Endothelial cell of umbilical vein (primary cell): ENCODE data around the gene RALGPS1. TPM values are rescaled to one million over a fixed set of nuclear protein-coding genes. Genes with fewer than 3 reads are reported as not detected.

Experiments used
- BruUV-seq: library from RNA; stranded (reverse); fragments of 400-500 nt; replicated peaks from 2 replicates; lab custom pipeline; 2021; lab: Mats Ljungman, UMichigan
- CTCF ChIA-PET: fragments of 300-600, 350-600 bp; sonication (Branson Sonifier 250); formaldehyde crosslinking; loops from one replicate; lab custom pipeline; 2021; ENCODE audit warnings: antibody characterized with exemption, inconsistent platforms; lab: Charles Lee
- POLR2A ChIA-PET: fragments of 300-600, 350-600 bp; sonication (Branson Sonifier 250); formaldehyde crosslinking; loops from one replicate; lab custom pipeline; 2021; ENCODE audit warnings: antibody characterized with exemption, inconsistent platforms; lab: Charles Lee
- DNase-seq: peaks from one replicate; pipeline ENCODE4 v3.0.0-alpha.2; 2011; ENCODE audit warnings: low read depth, low spot score
- FAIRE-seq: peaks from 2 replicates; lab custom pipeline; 2011; peaks lifted over from hg19 to GRCh38; lab: Jason Lieb, UNC
- H2AFZ ChIP-seq: 2 replicates; pipeline ENCODE4 v1.6.0; 2012; ENCODE audit warnings: low read depth, low read length, control low read depth, inconsistent platforms
- H3K27ac ChIP-seq: 2 replicates; pipeline ENCODE4 v1.5.1; 2011; ENCODE audit warnings: low read depth, mild to moderate bottlenecking, control low read depth, low read length, moderate library complexity; ENCODE audit not compliant: insufficient read depth
- H3K27me3 ChIP-seq, 2 experiments: 2 replicates each; pipeline versions ENCODE4 v1.6.0 to v1.6.1; 2011; ENCODE audit warnings: low read length in 2 of 2, mixed read lengths in 1 of 2; ENCODE audit not compliant: control insufficient read depth in 2 of 2, insufficient read depth in 2 of 2
- H3K36me3 ChIP-seq, 2 experiments: 2 replicates in 1 of 2; 3 replicates in 1 of 2; pipeline ENCODE4 v1.5.1; 2011; ENCODE audit warnings: low read length in 2 of 2, mild to moderate bottlenecking in 1 of 2, moderate library complexity in 1 of 2; ENCODE audit not compliant: control insufficient read depth in 2 of 2, insufficient read depth in 2 of 2; ENCODE audit errors: extremely low read depth in 1 of 2
- H3K4me1 ChIP-seq: 3 replicates; pipeline ENCODE4 v1.5.1; 2011; ENCODE audit warnings: mild to moderate bottlenecking, low read length; ENCODE audit not compliant: control insufficient read depth, insufficient read depth; ENCODE audit errors: extremely low read depth
- H3K4me2 ChIP-seq: 2 replicates; pipeline ENCODE4 v1.6.1; 2011; ENCODE audit warnings: low read length, control low read depth, mixed read lengths; ENCODE audit not compliant: insufficient read depth
- H3K4me3 ChIP-seq, 3 experiments: fragments of 200-600 bp in 1 of 3; sonication (generic), shearing (Covaris generic) in 1 of 3; replicated peaks in 1 of 3; 2 replicates each; pipeline ENCODE4 v1.5.1; 2011 to 2016; ENCODE audit warnings: control low read depth in 3 of 3, low read length in 3 of 3, mild to moderate bottlenecking in 2 of 3, inconsistent platforms in 1 of 3, low read depth in 1 of 3, moderate library complexity in 1 of 3; ENCODE audit not compliant: insufficient read depth in 1 of 3
- H3K79me2 ChIP-seq: 2 replicates; pipeline ENCODE4 v1.6.0; 2012; ENCODE audit warnings: low read length, inconsistent platforms; ENCODE audit not compliant: control insufficient read depth, insufficient read depth
- H3K9ac ChIP-seq: replicated peaks from 2 replicates; pipeline ENCODE3; 2011; ENCODE audit warnings: low read length, control low read depth; ENCODE audit not compliant: insufficient read depth; ENCODE audit errors: extremely low read depth
- H3K9me1 ChIP-seq: replicated peaks from 3 replicates; pipeline ENCODE4 v1.6.0; 2011; ENCODE audit warnings: mild to moderate bottlenecking, low read length; ENCODE audit not compliant: control insufficient read depth, insufficient read depth; ENCODE audit errors: extremely low read depth
- H3K9me3 ChIP-seq: replicated peaks from 2 replicates; pipeline ENCODE4 v1.5.1; 2012; ENCODE audit warnings: low read length, inconsistent platforms; ENCODE audit not compliant: control insufficient read depth, insufficient read depth
- H4K20me1 ChIP-seq: replicated peaks from 2 replicates; pipeline ENCODE3; 2011; ENCODE audit warnings: mild to moderate bottlenecking, low read length; ENCODE audit not compliant: control insufficient read depth, insufficient read depth; ENCODE audit errors: extremely low read depth
- CTCF ChIP-seq, 2 donors: IDR thresholded peaks; 1 replicate in 1 of 2; 2 replicates in 1 of 2; pipeline ENCODE4 v1.5.1; 2011; ENCODE audit warnings: low read length in 2 of 2, mild to moderate bottlenecking in 2 of 2, moderate library complexity in 2 of 2, control low read depth in 1 of 2, inconsistent platforms in 1 of 2, low read depth in 1 of 2; ENCODE audit not compliant: insufficient read depth in 1 of 2; ENCODE audit errors: extremely low read depth in 1 of 2
- EZH2 ChIP-seq: IDR thresholded peaks from 2 replicates; pipeline ENCODE4 v1.6.1; 2012; ENCODE audit warnings: borderline replicate concordance, low read depth, mild to moderate bottlenecking, moderate library complexity, low read length, inconsistent platforms; ENCODE audit not compliant: severe bottlenecking
- FOS ChIP-seq: IDR thresholded peaks from 2 replicates; pipeline ENCODE4 v1.6.1; 2011; ENCODE audit warnings: mild to moderate bottlenecking, low read length, moderate library complexity, borderline replicate concordance; ENCODE audit not compliant: insufficient read depth
- GATA2 ChIP-seq: IDR thresholded peaks from 2 replicates; pipeline ENCODE4 v1.7.0; 2011; ENCODE audit warnings: low read depth, mild to moderate bottlenecking, moderate library complexity, mixed read lengths, low read length; ENCODE audit not compliant: insufficient read length, insufficient read depth
- JUN ChIP-seq: IDR thresholded peaks from 2 replicates; pipeline ENCODE4 v1.6.1; 2011; ENCODE audit warnings: borderline replicate concordance, low read depth; ENCODE audit not compliant: insufficient read length, insufficient read depth
- MAX ChIP-seq: IDR thresholded peaks from 2 replicates; pipeline ENCODE4 v1.6.1; 2011; ENCODE audit not compliant: insufficient read depth, insufficient read length
- MYC ChIP-seq: IDR thresholded peaks from one replicate; pipeline ENCODE4 v1.6.1; 2011; ENCODE audit warnings: mild to moderate bottlenecking, low read depth, low read length
- POLR2A ChIP-seq: IDR thresholded peaks from 2 replicates; pipeline ENCODE4 v1.6.1; 2012; ENCODE audit warnings: low read depth, mild to moderate bottlenecking, control low read depth, low read length
- POLR2AphosphoS5 ChIP-seq: IDR thresholded peaks from 2 replicates; pipeline ENCODE4 v1.6.1; 2012; ENCODE audit warnings: low read depth, mild to moderate bottlenecking, control low read depth, low read length, moderate library complexity; ENCODE audit not compliant: insufficient read depth
- dilution Hi-C: fragments of 300-500 bp; cut with MboI; formaldehyde crosslinking; loops from one replicate; pipeline ENCODE4 v1.15.0; 2019; ENCODE audit warnings: low sequenced_read_pairs; ENCODE audit not compliant: extremely low pct_ligation_motif_present
- intact Hi-C: fragments of 100-400 bp; cut with micrococcal nuclease; formaldehyde crosslinking; loops from one replicate; pipeline ENCODE4 v1.10.0; 2022
- polyA plus RNA-seq, 4 experiments: library from polyadenylated mRNA; depleted of rRNA in 3 of 4; stranded (reverse) in 3 of 4; unstranded in 1 of 4; fragments of >200 nt; gene quantifications; 2 replicates each; pipeline versions ENCODE4 v1.2.1 to v1.2.3, GENCODE V29; 2011 to 2012; ENCODE audit warnings: missing spikeins in 1 of 4
- total RNA-seq: library from RNA; stranded (reverse); gene quantifications from 2 replicates; pipeline ENCODE4 v1.2.3, GENCODE V29; 2021

Gene RALGPS1
- total and polyA plus RNA-seq, 2 donors (not counting 3 experiments of a cell fraction or from before 2014, with no cell fraction given), result 3.8 to 5.5 TPM

DNA sequence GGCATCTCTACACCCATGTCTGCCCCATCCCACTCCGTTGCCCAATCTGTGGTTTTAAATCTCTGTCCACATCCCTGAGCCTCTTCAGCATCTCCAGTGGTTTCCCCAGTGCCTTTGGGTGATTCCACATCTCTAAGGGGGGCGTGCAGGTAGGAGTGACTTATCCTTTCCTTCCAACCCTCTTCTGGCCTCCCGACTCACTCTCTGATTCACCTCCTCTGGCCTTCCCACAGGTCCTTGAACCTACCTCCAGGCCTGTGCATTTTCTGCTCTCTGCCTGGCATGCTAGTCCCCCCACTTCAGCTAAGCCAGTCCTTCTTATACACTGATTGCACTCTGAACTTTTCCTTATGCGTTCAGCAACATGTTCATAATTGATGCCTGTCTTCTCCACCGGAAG is 99.0 kb downstream of the RALGPS1 start:
- no peak overlapping the region for H3K4me3 ChIP-seq
- H3K9me1 ChIP-seq, result no peaks in the 10 kb centered on the region
- no peaks in the 10 kb centered on the region for H3K4me1 ChIP-seq
- no peak overlapping the region for H2AFZ ChIP-seq
- DNase-seq (no peak), FAIRE-seq (no peak)
- CTCF ChIA-PET, result no interaction called here
- peaks cover 0 to 5% of the 10 kb centered on the region in 2 experiments for H3K27me3 ChIP-seq
- no peak overlapping the region for H3K9ac ChIP-seq
- dilution Hi-C loops (no loop called here), intact Hi-C loops (no loop called here)
- H4K20me1 ChIP-seq, result no peaks in the 10 kb centered on the region
- POLR2A ChIA-PET, result no interaction called here
- H3K27ac ChIP-seq, result no peak overlapping the region
- H3K36me3 ChIP-seq, result no peaks in the 10 kb centered on the region
- H3K4me2 ChIP-seq, result no peak overlapping the region
- no peaks in the 10 kb centered on the region for H3K9me3 ChIP-seq
- no peak for TF ChIP-seq EZH2
- no peak for TF ChIP-seq CTCF (IDR thresholded peaks at IDR 0.05; ENCODE audit: extremely low read depth in 1 of 2, insufficient read depth in 1 of 2, low read depth in 1 of 2, low read length in 2 of 2)
- TF ChIP-seq JUN, result no peak
- TF ChIP-seq MAX, result no peak
- TF ChIP-seq GATA2, result no peak
- no peak for TF ChIP-seq MYC
- no peak for TF ChIP-seq POLR2AphosphoS5
- TF ChIP-seq FOS, result no peak
- TF ChIP-seq POLR2A, result no peak
- H3K79me2 ChIP-seq, result no peaks in the 10 kb centered on the region
- no TSS peak for BruUV-seq
